ENCODE results near the gene STARD7.

STARD7 gene

GRCh38 chr2:96181529-96181928 lies 27.1 kb downstream of the STARD7 start:
- TF ChIP-seq ZNF70 (CRISPR knock-in tag; IDR thresholded peaks at IDR 0.05) (no peak), TOX (CRISPR knock-in tag; IDR thresholded peaks at IDR 0.05; ENCODE audit: borderline replicate concordance) (no peak), PPARA (CRISPR knock-in tag; IDR thresholded peaks at IDR 0.05; ENCODE audit: borderline replicate concordance) (no peak), RARB (CRISPR knock-in tag; IDR thresholded peaks at IDR 0.05) (no peak), ESRRG (CRISPR knock-in tag; IDR thresholded peaks at IDR 0.05) (no peak), TCF4 (CRISPR knock-in tag; IDR thresholded peaks at IDR 0.05; ENCODE audit: borderline replicate concordance) (no peak), BACH2 (CRISPR knock-in tag; IDR thresholded peaks at IDR 0.05; ENCODE audit: borderline replicate concordance) (no peak), ZFP30 (CRISPR knock-in tag; IDR thresholded peaks at IDR 0.05) (no peak), CREB5 (CRISPR knock-in tag; IDR thresholded peaks at IDR 0.05; ENCODE audit: low read depth) (no peak), SNAI2 (CRISPR knock-in tag; IDR thresholded peaks at IDR 0.05) (no peak), OSR1 (CRISPR knock-in tag; IDR thresholded peaks at IDR 0.05) (no peak), ZNF8 (CRISPR knock-in tag; IDR thresholded peaks at IDR 0.05) (no peak), ZC3H10 (CRISPR knock-in tag; IDR thresholded peaks at IDR 0.05) (no peak)
- ATAC-seq = no peak

- ATAC-seq = no peak
- no peak for TF ChIP-seq ZNF565 (CRISPR knock-in tag; conservative IDR thresholded peaks at IDR 0.05; ENCODE audit: low read depth)
- TF ChIP-seq ESRRG (CRISPR knock-in tag; IDR thresholded peaks at IDR 0.05) = no peak
- no peak for TF ChIP-seq POU6F1 (CRISPR knock-in tag; IDR thresholded peaks at IDR 0.05; ENCODE audit: borderline replicate concordance, low read depth)
- TF ChIP-seq CSDC2 (CRISPR knock-in tag; IDR thresholded peaks at IDR 0.05) = no peak
- TF ChIP-seq ISL1 (CRISPR knock-in tag; IDR thresholded peaks at IDR 0.05) = no peak
- TF ChIP-seq TCF4 (CRISPR knock-in tag; IDR thresholded peaks at IDR 0.05; ENCODE audit: borderline replicate concordance) = no peak
- no peak for TF ChIP-seq CSRNP3 (CRISPR knock-in tag; IDR thresholded peaks at IDR 0.05)
- no peak for TF ChIP-seq CREB5 (CRISPR knock-in tag; IDR thresholded peaks at IDR 0.05; ENCODE audit: low read depth)
- TF ChIP-seq ZFP3 (CRISPR knock-in tag; IDR thresholded peaks at IDR 0.05) = no peak
Observed at GRCh38 chr2:96180521-96180920, 28.1 kb downstream of the STARD7 start.

- no peak for ATAC-seq
- TF ChIP-seq TOX (CRISPR knock-in tag; IDR thresholded peaks at IDR 0.05; ENCODE audit: borderline replicate concordance) = no peak
Observed at GRCh38 chr2:96180002-96180401, 28.6 kb downstream of the STARD7 start.

GRCh38 chr2:96176661-96177060 lies 32.0 kb downstream of the STARD7 start:
- no peak for ATAC-seq
- TF ChIP-seq GLIS3 (CRISPR knock-in tag; IDR thresholded peaks at IDR 0.05) (no peak), RARB (CRISPR knock-in tag; IDR thresholded peaks at IDR 0.05) (no peak), ZNF8 (CRISPR knock-in tag; IDR thresholded peaks at IDR 0.05) (no peak), ZFP30 (CRISPR knock-in tag; IDR thresholded peaks at IDR 0.05) (no peak), ISL1 (CRISPR knock-in tag; IDR thresholded peaks at IDR 0.05) (no peak), CSDC2 (CRISPR knock-in tag; IDR thresholded peaks at IDR 0.05) (no peak), ARNTL (CRISPR knock-in tag; IDR thresholded peaks at IDR 0.05; ENCODE audit: borderline replicate concordance, low read depth) (no peak), TCF4 (CRISPR knock-in tag; IDR thresholded peaks at IDR 0.05; ENCODE audit: borderline replicate concordance) (no peak), ZNF565 (CRISPR knock-in tag; conservative IDR thresholded peaks at IDR 0.05; ENCODE audit: low read depth) (no peak), ZNF70 (CRISPR knock-in tag; IDR thresholded peaks at IDR 0.05) (no peak), TSHZ2 (CRISPR knock-in tag; IDR thresholded peaks at IDR 0.05) (no peak), PATZ1 (CRISPR knock-in tag; IDR thresholded peaks at IDR 0.05; ENCODE audit: borderline replicate concordance) (no peak), POU6F1 (CRISPR knock-in tag; IDR thresholded peaks at IDR 0.05; ENCODE audit: borderline replicate concordance, low read depth) (no peak)
